Effector memory CD4-positive, alpha-beta T cell (primary cell): ENCODE measurements around the gene CIRBP.

ENCODE experiments used
- DNase-seq, 3 donors: peaks; one replicate each; pipeline ENCODE4 v3.0.0-alpha.2; 2020
- H3K27ac ChIP-seq: 2 replicates; pipeline ENCODE4 v1.7.0; 2013; ENCODE audit warnings: mild to moderate bottlenecking, low read length, moderate library complexity; ENCODE audit not compliant: insufficient read depth, poor library complexity, severe bottlenecking
- H3K27me3 ChIP-seq: replicated peaks from 2 replicates; pipeline ENCODE4 v1.7.0; 2013; ENCODE audit warnings: mild to moderate bottlenecking, low read length; ENCODE audit not compliant: insufficient read depth, control insufficient read depth, poor library complexity, severe bottlenecking
- H3K36me3 ChIP-seq: 2 replicates; pipeline ENCODE4 v1.7.0; 2013; ENCODE audit warnings: mild to moderate bottlenecking, low read length, moderate library complexity; ENCODE audit not compliant: control insufficient read depth, insufficient read depth
- H3K4me1 ChIP-seq: 2 replicates; pipeline ENCODE4 v1.7.0; 2013; ENCODE audit warnings: low read length, mild to moderate bottlenecking; ENCODE audit not compliant: control insufficient read depth, insufficient read depth, poor library complexity, severe bottlenecking
- H3K4me3 ChIP-seq: 2 replicates; pipeline ENCODE4 v1.7.0; 2013; ENCODE audit warnings: low read length, low read depth, mild to moderate bottlenecking; ENCODE audit not compliant: insufficient read depth, poor library complexity, severe bottlenecking
- H3K9me3 ChIP-seq: 2 replicates; pipeline ENCODE4 v1.7.0; 2013; ENCODE audit warnings: mild to moderate bottlenecking, low read length, moderate library complexity; ENCODE audit not compliant: control insufficient read depth

CIRBP gene

GRCh38 chr19:1231729-1232637, 37.1 kb upstream of the CIRBP start:
- no peak for DNase-seq
- Histone ChIP-seq H3K27ac (no peak overlapping the region), H3K27me3 (peaks cover 2% of the 10 kb centered on the region), H3K36me3 (peaks cover 10% of the 10 kb centered on the region), H3K9me3 (no peaks in the 10 kb centered on the region), H3K4me3 (no peak overlapping the region), H3K4me1 (no peaks in the 10 kb centered on the region)

DNA sequence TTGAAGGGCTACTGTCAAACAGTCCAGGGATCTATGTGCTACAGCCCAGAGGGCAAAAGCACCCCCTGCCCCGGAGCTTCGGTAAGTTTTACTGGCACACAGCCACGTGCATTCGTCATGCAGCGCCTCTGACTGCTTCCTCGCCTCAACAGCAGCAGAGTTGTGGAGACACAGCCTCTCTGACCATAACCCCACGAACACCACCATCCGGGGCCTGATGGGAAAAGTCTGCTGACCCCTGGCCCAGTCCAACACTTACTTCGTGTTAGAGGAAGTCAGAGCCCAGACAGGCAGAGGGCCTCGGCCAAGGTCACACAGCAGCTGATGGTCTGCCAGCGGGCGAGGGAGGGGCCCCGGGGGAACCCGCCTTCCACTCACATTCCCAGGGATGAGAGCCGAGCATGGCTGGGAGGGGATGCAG, 36.5 kb upstream of the CIRBP start:
- DNase-seq = no peak
- H3K9me3 ChIP-seq = no peaks in the 10 kb centered on the region
- H3K4me3 ChIP-seq = no peak overlapping the region
- H3K4me1 ChIP-seq = no peaks in the 10 kb centered on the region
- H3K36me3 ChIP-seq = peaks cover 3% of the 10 kb centered on the region
- no peak overlapping the region for H3K27ac ChIP-seq
- H3K27me3 ChIP-seq = peaks cover 6% of the 10 kb centered on the region

- Histone ChIP-seq H3K4me1 (peaks cover 1% of the 10 kb centered on the region), H3K9me3 (no peaks in the 10 kb centered on the region), H3K27ac (no peak overlapping the region), H3K4me3 (no peak overlapping the region), H3K27me3 (peaks cover 6% of the 10 kb centered on the region), H3K36me3 (no peaks in the 10 kb centered on the region)
- DNase-seq = no peak
These were observed 35.9 kb upstream of the CIRBP start for GRCh38 chr19:1233115-1233667.

DNA sequence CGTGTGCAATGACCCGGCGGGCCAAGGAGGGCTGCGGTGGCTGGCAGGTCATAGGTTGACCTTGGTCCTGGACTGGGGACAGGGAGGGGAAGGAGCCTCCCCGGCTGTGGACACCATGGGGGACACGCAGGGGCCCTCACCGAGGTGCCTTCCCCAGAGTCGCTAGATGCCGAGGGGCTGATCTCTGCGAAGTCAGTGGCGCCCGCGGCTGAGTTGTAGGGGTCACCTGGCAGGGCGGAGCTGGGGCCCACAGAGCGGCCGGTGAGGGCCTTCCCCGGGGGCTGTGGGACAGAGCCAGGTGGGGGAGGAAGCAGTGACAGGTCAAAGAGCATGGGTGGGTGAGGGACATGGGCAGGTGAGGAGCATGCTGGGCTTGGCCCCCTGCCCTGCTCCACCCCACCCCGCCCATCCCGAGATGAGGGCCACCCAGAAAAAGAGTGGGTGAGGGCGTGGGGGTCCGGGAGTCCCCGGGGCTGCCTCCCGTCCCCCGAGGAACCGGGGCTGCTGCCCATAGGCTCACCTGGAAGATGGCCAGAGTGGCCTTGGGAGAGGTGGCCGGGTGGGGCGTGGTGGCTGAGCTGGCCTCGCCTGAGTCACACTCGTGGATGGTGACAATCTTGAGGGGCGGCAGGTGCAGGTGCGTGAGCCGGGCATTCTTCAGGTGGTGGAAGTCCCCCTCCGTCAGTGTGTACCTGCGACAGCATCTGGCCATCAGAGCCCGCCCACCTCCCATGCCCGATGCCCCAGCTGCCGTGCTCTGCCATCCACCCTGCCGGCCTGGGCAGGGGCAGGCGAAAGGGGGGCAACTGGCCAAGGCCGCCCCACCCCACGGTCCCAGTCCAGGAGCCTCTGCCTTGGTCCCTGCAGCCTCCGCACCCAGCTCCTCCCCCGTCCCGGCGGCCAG, 34.8 kb upstream of the CIRBP start:
- no peak for DNase-seq
- H3K27ac ChIP-seq = no peak overlapping the region
- H3K9me3 ChIP-seq = no peaks in the 10 kb centered on the region
- H3K4me3 ChIP-seq = no peak overlapping the region
- H3K27me3 ChIP-seq = peaks cover 6% of the 10 kb centered on the region
- no peaks in the 10 kb centered on the region for H3K36me3 ChIP-seq
- H3K4me1 ChIP-seq = peaks cover 4% of the 10 kb centered on the region

DNA sequence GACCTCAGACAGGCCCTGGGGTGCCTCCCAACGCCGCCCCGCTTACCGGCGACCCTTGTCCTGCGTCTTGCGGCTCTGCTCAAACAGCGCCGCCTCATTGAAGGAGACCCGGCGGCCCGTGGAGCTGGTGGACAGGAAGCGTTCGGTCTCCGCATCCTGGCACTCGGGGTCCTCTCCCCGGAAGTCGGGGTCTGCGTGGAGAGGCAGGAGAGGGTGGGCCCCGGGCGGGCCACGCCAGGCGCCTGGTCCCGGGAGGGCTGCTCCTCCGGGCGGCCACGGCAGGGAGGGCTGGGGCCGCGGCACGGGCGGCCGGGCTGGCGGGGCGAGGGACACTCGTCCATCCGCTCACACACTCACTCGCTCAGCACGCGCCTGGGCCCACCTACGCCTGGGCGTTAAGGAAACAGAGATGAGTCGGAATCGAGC, 34.2 kb upstream of the CIRBP start:
- H3K27ac ChIP-seq = no peak overlapping the region
- no peak overlapping the region for H3K4me3 ChIP-seq
- no peaks in the 10 kb centered on the region for H3K36me3 ChIP-seq
- H3K27me3 ChIP-seq = peaks cover 6% of the 10 kb centered on the region
- H3K9me3 ChIP-seq = no peaks in the 10 kb centered on the region
- H3K4me1 ChIP-seq = peaks cover 9% of the 10 kb centered on the region
- DNase-seq = no peak

- H3K36me3 ChIP-seq = no peaks in the 10 kb centered on the region
- H3K27me3 ChIP-seq = peaks cover 6% of the 10 kb centered on the region
- H3K27ac ChIP-seq = no peak overlapping the region
- DNase-seq = no peak
- no peak overlapping the region for H3K4me3 ChIP-seq
- no peaks in the 10 kb centered on the region for H3K9me3 ChIP-seq
- H3K4me1 ChIP-seq = peaks cover 17% of the 10 kb centered on the region
These were observed 33.2 kb upstream of the CIRBP start for GRCh38 chr19:1235625-1236538.

DNA sequence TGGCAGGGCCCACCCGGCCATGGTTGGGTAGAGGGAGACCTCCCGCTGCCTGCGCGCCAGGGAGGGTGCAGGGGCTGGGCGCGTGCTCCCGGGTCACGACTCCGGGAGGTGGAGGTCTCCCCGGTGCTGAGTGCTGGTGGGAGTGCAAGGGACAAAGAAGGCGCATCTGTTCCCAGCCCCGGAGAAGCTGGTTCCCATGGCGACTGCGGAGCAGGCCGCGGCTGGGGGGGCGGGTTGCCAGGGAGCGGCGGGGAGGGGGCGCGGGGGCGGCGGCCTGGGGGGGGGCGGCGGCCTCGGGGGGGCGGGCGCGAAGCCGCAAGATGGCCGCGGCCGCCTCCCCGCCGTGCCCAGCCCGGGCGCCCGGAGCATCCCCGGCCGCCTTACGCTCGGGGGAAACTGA, 32.6 kb upstream of the CIRBP start:
- H3K4me1 ChIP-seq = peaks cover 22% of the 10 kb centered on the region
- no peaks in the 10 kb centered on the region for H3K9me3 ChIP-seq
- no peaks in the 10 kb centered on the region for H3K36me3 ChIP-seq
- no peak overlapping the region for H3K4me3 ChIP-seq
- H3K27me3 ChIP-seq = peaks cover 6% of the 10 kb centered on the region
- H3K27ac ChIP-seq = no peak overlapping the region
- DNase-seq = no peak

DNA sequence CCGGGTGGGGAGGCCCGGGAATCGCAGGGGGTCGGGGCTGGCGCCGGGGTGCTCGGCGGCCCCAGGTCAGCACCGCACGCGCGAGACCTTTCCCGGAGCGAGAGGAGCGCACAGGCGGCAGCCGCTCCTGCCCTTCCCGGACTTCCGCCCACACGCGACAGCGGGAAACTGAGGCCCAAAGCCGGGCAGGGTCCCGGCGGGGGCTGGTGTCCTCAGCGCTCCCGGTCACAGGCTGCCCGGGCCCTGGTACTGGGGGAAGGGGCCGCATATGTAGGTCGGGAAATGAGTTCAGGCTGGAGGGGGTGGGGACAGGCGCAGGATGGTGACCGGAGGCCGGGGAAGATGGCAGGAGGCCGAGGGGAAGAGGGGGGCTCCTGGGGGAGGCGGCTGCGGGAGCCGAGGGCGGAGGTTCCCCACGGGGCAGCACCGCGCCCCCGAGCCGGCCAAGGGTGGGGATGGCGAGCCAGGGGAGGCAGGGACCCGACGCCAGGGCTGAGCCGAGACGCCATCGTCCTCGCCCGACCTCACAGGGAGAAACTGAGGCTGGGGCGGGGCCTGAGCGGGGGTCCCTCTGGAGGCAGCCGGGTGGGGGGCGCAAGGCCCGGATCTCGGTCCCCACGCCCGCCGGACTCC, 32.0 kb upstream of the CIRBP start:
- Histone ChIP-seq H3K9me3 (no peaks in the 10 kb centered on the region), H3K36me3 (no peaks in the 10 kb centered on the region), H3K4me1 (peaks cover 23% of the 10 kb centered on the region), H3K27ac (no peak overlapping the region), H3K4me3 (peak overlapping the region; percentile 40), H3K27me3 (peaks cover 6% of the 10 kb centered on the region)
- no peak for DNase-seq
